OCI-LY1 (cell line): ENCODE data around the gene COL6A3.

Source experiments
- H2AFZ ChIP-seq: fragments of 200-600 bp; sonication (generic), shearing (Covaris generic); 2 replicates; pipeline ENCODE4 v1.6.0; 2014; ENCODE audit warnings: antibody characterized with exemption, mild to moderate bottlenecking, low read length
- H3F3A ChIP-seq: fragments of 200-600 bp; sonication (generic), shearing (Covaris generic); 2 replicates; pipeline ENCODE4 v1.6.0; 2014; ENCODE audit warnings: mild to moderate bottlenecking, antibody characterized with exemption, low read length, moderate library complexity; ENCODE audit not compliant: insufficient read depth
- H3K27ac ChIP-seq: fragments of 200-600 bp; sonication (generic); 2 replicates; pipeline ENCODE4 v1.5.1; 2014; ENCODE audit warnings: low read length, mixed run types, mild to moderate bottlenecking, low read depth; ENCODE audit not compliant: poor library complexity, severe bottlenecking
- H3K27me3 ChIP-seq: fragments of 200-600 bp; sonication (generic); 2 replicates; pipeline ENCODE4 v1.6.0; 2014; ENCODE audit warnings: antibody characterized with exemption, mild to moderate bottlenecking, low read length, moderate library complexity; ENCODE audit not compliant: insufficient read depth
- H3K36me3 ChIP-seq: fragments of 200-600 bp; sonication (generic); 2 replicates; pipeline ENCODE4 v1.6.1; 2014; ENCODE audit warnings: mild to moderate bottlenecking, antibody characterized with exemption, low read length, moderate library complexity, mixed read lengths; ENCODE audit not compliant: insufficient read depth
- H3K4me1 ChIP-seq: fragments of 200-600 bp; sonication (generic); 2 replicates; pipeline ENCODE4 v1.5.1; 2014; ENCODE audit warnings: mild to moderate bottlenecking, low read length, moderate library complexity; ENCODE audit not compliant: insufficient read depth, severe bottlenecking
- H3K4me2 ChIP-seq: fragments of 200-600 bp; sonication (generic), shearing (Covaris generic); 2 replicates; pipeline ENCODE4 v1.6.1; 2014; ENCODE audit warnings: low read length
- H3K4me3 ChIP-seq: fragments of 200-600 bp; sonication (generic); 2 replicates; pipeline ENCODE4 v1.5.1; 2014; ENCODE audit warnings: low read length, low read depth, mild to moderate bottlenecking, mixed read lengths; ENCODE audit not compliant: poor library complexity, severe bottlenecking
- H3K79me2 ChIP-seq: fragments of 200-600 bp; shearing (Covaris generic); 2 replicates; pipeline ENCODE4 v1.6.1; 2016; ENCODE audit warnings: mixed run types, low read length, mixed read lengths; ENCODE audit not compliant: insufficient read depth
- H3K9ac ChIP-seq: fragments of 200-600 bp; sonication (generic), shearing (Covaris generic); 2 replicates; pipeline ENCODE4 v1.6.1; 2014; ENCODE audit warnings: mild to moderate bottlenecking, low read length, mixed read lengths
- H3K9me2 ChIP-seq: fragments of 200-600 bp; sonication (generic), shearing (Covaris generic); 2 replicates; pipeline ENCODE4 v1.6.1; 2014; ENCODE audit warnings: low read depth, mild to moderate bottlenecking, low read length, mixed read lengths
- H3K9me3 ChIP-seq: fragments of 200-600 bp; shearing (Covaris generic); 2 replicates; pipeline ENCODE4 v1.6.1; 2014; ENCODE audit warnings: low read length, mixed read lengths
- H4K20me1 ChIP-seq: fragments of 200-600 bp; sonication (generic), shearing (Covaris generic); 2 replicates; pipeline ENCODE4 v1.6.0; 2016; ENCODE audit warnings: mild to moderate bottlenecking, low read length; ENCODE audit not compliant: insufficient read depth
- EZH2 ChIP-seq: fragments of 200-600 bp; sonication (generic), shearing (Covaris generic); IDR thresholded peaks from 2 replicates; pipeline ENCODE4 v1.8.0; 2017; ENCODE audit warnings: borderline replicate concordance, mixed run types, mild to moderate bottlenecking, antibody characterized with exemption, low read length, moderate library complexity, mixed read lengths
- TF ChIP-seq, protein P1 (sequence below): fragments of 200-600 bp; sonication (generic), shearing (Covaris generic); IDR thresholded peaks from 2 replicates; pipeline ENCODE4 v1.5.1; 2017; ENCODE audit warnings: mild to moderate bottlenecking, antibody characterized with exemption, low read length, moderate library complexity, mixed read lengths

The COL6A3 gene

DNA sequence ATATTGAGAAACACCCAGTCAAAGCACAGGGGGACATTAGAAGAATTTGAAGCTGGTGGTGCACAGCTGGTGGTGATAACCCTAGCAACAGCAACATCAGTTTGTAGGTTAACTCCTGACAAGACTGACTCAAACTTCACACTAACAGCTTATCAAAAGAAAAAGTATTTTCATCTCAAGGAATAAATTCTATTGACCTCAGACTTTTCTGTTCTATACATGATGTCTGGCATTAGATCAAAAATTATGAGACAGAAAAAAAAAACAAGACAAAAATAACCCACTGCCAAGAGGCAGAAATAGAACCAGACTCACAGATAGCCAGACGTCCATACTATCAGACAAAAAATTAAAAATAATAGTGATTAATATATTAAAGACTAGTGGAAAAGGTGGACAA is 126.1 kb downstream of the COL6A3 start:
- Histone ChIP-seq H4K20me1 (no peaks in the 10 kb centered on the region), H3F3A (no peaks in the 10 kb centered on the region), H3K4me1 (no peaks in the 10 kb centered on the region), H2AFZ (no peak overlapping the region), H3K27ac (no peak overlapping the region), H3K9ac (no peak overlapping the region), H3K9me2 (no peaks in the 10 kb centered on the region), H3K4me2 (no peak overlapping the region), H3K27me3 (no peaks in the 10 kb centered on the region), H3K79me2 (no peaks in the 10 kb centered on the region), H3K4me3 (no peak overlapping the region), H3K36me3 (no peaks in the 10 kb centered on the region), H3K9me3 (no peaks in the 10 kb centered on the region)
- TF ChIP-seq, protein P1, sequence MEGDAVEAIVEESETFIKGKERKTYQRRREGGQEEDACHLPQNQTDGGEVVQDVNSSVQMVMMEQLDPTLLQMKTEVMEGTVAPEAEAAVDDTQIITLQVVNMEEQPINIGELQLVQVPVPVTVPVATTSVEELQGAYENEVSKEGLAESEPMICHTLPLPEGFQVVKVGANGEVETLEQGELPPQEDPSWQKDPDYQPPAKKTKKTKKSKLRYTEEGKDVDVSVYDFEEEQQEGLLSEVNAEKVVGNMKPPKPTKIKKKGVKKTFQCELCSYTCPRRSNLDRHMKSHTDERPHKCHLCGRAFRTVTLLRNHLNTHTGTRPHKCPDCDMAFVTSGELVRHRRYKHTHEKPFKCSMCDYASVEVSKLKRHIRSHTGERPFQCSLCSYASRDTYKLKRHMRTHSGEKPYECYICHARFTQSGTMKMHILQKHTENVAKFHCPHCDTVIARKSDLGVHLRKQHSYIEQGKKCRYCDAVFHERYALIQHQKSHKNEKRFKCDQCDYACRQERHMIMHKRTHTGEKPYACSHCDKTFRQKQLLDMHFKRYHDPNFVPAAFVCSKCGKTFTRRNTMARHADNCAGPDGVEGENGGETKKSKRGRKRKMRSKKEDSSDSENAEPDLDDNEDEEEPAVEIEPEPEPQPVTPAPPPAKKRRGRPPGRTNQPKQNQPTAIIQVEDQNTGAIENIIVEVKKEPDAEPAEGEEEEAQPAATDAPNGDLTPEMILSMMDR, result no peak

- Histone ChIP-seq H4K20me1 (no peaks in the 10 kb centered on the region), H3K36me3 (no peaks in the 10 kb centered on the region), H3K9me3 (no peaks in the 10 kb centered on the region), H3K4me1 (no peaks in the 10 kb centered on the region), H3K4me2 (no peak overlapping the region), H3F3A (no peaks in the 10 kb centered on the region), H3K27me3 (no peaks in the 10 kb centered on the region), H3K79me2 (no peaks in the 10 kb centered on the region), H3K27ac (no peak overlapping the region), H3K9ac (no peak overlapping the region), H2AFZ (no peak overlapping the region), H3K9me2 (no peaks in the 10 kb centered on the region), H3K4me3 (no peak overlapping the region)
- TF ChIP-seq, protein P1, result no peak
- TF ChIP-seq EZH2, result no peak
Measured at GRCh38 chr2:237283131-237283928, 130.6 kb downstream of the COL6A3 start.

GRCh38 chr2:237282568-237283128 is 131.3 kb downstream of the COL6A3 start:
- no peak overlapping the region for H3K27ac ChIP-seq
- TF ChIP-seq EZH2, result no peak
- TF ChIP-seq, protein P1, result no peak
- no peaks in the 10 kb centered on the region for H3K9me3 ChIP-seq
- H3K4me1 ChIP-seq, result no peaks in the 10 kb centered on the region
- no peaks in the 10 kb centered on the region for H3K36me3 ChIP-seq
- H3K9ac ChIP-seq, result no peak overlapping the region
- H2AFZ ChIP-seq, result no peak overlapping the region
- H3F3A ChIP-seq, result no peaks in the 10 kb centered on the region
- no peak overlapping the region for H3K4me2 ChIP-seq
- H3K27me3 ChIP-seq, result no peaks in the 10 kb centered on the region
- no peak overlapping the region for H3K4me3 ChIP-seq
- H3K9me2 ChIP-seq, result no peaks in the 10 kb centered on the region
- no peaks in the 10 kb centered on the region for H3K79me2 ChIP-seq
- H4K20me1 ChIP-seq, result no peaks in the 10 kb centered on the region
